Fibroblast of pulmonary artery (primary cell): Measurements from ENCODE around the gene SPATA31D1.

Source experiments
- DNase-seq: peaks from one replicate; pipeline ENCODE4 v3.0.0-alpha.2; 2010; ENCODE audit warnings: low read depth
- H3K4me3 ChIP-seq: replicated peaks from 2 replicates; pipeline ENCODE4 v1.5.1; 2011; ENCODE audit warnings: low read depth, mild to moderate bottlenecking, control low read depth, low read length, moderate library complexity
- CTCF ChIP-seq: IDR thresholded peaks from 2 replicates; pipeline ENCODE4 v1.5.1; 2011; ENCODE audit warnings: mild to moderate bottlenecking, control low read depth, low read length, inconsistent platforms; ENCODE audit errors: missing control alignments

Gene SPATA31D1

DNA sequence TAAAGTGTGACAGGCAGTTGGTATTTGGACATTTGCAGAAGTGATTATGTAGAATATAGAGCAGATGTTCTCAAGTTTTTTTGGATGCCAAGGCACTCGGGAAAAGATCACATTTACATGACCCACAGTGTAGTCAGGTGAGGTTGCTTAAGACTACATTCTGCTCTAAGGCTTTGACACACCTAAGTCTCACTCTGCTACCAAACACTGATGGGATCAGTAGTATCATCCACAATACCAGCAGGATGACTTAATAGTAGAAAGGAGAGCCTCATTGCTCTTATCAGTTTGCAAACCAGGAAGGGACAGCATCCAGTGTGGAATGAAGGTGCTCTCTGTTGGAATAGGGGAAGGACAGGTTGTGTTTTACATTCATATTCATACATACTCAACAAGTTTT, 2.5 kb upstream of the SPATA31D1 start:
- no peak for TF ChIP-seq CTCF
- no peak overlapping the region for H3K4me3 ChIP-seq

GRCh38 chr9:81989700-81990099, 1.1 kb downstream of the SPATA31D1 start:
- no peak overlapping the region for H3K4me3 ChIP-seq
- no peak for TF ChIP-seq CTCF
- no peak for DNase-seq

More for the DNA sequence above, 2.5 kb upstream of the SPATA31D1 start:
- DNase-seq: no peak

DNA sequence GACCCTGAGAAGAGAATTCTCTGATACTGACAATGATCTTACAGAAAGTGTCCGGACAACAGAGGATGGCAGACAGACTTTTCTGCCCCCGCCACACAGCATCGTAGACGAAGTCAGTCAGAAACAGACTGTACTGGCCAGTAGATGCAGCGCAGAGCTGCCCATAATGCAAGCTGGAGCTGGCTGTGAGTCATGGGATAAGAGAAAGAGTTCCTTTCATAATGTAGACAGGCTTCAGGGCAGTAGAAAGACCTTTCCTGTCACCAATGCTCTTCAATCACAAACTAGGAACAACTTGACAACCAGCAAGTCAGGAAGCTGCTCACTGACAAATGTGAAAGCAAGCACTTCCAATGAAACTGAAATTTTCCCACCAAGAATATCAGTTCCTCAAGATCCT, 5.1 kb downstream of the SPATA31D1 start:
- DNase-seq: no peak
- H3K4me3 ChIP-seq: no peak overlapping the region
- TF ChIP-seq CTCF: no peak

GRCh38 chr9:81999806-82000205, 11.2 kb downstream of the SPATA31D1 start:
- no peak for DNase-seq
- TF ChIP-seq CTCF: no peak
- H3K4me3 ChIP-seq: no peak overlapping the region

- DNase-seq: no peak
- no peak for TF ChIP-seq CTCF
- no peak overlapping the region for H3K4me3 ChIP-seq
Observed at GRCh38 chr9:82010711-82011110, 22.1 kb downstream of the SPATA31D1 start.

DNA sequence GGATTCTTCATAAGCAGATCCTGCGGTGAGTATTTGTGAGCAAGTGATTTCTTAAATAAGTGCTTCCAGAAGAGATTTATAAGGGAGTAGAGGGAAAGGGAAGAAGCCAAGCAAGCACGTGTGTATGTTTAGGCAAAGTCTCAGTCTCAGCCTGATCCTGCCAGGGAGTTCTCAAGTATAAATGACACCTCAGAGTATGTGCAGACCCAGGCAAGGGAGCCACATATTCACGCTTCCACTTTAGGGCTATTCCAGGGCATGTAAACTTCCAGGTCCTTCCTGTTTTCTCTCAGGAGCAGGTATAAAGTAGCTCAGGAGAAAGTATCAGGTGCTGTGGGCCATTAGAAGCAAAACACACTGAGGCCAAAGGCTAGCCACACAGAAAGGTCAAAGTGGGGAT, 22.6 kb downstream of the SPATA31D1 start:
- H3K4me3 ChIP-seq: no peak overlapping the region
- no peak for DNase-seq
- no peak for TF ChIP-seq CTCF

DNA sequence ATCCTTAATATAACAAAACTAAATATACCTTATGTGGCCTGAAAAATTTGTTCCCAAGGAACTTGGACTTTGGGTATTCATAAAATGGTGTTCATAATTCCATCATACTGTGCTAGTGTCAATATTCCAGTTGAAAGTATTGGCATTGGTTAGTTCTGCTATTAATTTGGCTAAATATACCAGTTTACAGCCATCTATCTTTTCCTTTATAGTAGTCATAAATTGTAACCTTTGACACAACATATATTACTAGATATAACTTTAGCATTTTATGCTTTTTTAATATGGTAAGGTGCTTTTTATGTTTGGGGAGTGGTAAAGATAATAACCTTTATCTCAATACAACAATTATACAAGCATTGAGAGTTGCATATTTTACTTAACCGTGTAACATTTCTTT, 23.7 kb downstream of the SPATA31D1 start:
- H3K4me3 ChIP-seq: no peak overlapping the region
- TF ChIP-seq CTCF: no peak
- DNase-seq: no peak
